MM.1S (cell line): Measurements from ENCODE around the gene HAPLN2.

Experiments used
- CTCF ChIP-seq: fragments of 300-600 bp; sonication (generic); IDR thresholded peaks from 2 replicates; pipeline ENCODE4 v1.5.1; 2016; ENCODE audit warnings: antibody characterized with exemption, low read length, mixed read lengths
- EZH2 ChIP-seq: fragments of 300-600 bp; sonication (generic); optimal IDR thresholded peaks from 2 replicates; pipeline ENCODE3; 2017; ENCODE audit warnings: low read depth, mild to moderate bottlenecking, antibody characterized with exemption, low read length, mixed read lengths

- no peak for TF ChIP-seq CTCF
- TF ChIP-seq EZH2 = no peak
These were observed 24.5 kb downstream of the HAPLN2 start for GRCh38 chr1:156643778-156644092.
